OCI-LY3 (cell line): ENCODE results near the gene ME3.

Source experiments
- CTCF ChIP-seq: fragments of 200-600, 300-600 bp; sonication (generic); IDR thresholded peaks from 2 replicates; pipeline ENCODE4 v1.5.1; 2014; ENCODE audit warnings: antibody characterized with exemption, low read length, low read depth
- EZH2phosphoT487 ChIP-seq: fragments of 200-600 bp; shearing (Covaris generic); IDR thresholded peaks from 2 replicates; pipeline ENCODE4 v1.6.1; 2018; ENCODE audit warnings: antibody characterized with exemption, mixed run types, low read depth

- TF ChIP-seq CTCF = no peak
- TF ChIP-seq EZH2phosphoT487 = no peak
These were observed 28.1 kb downstream of the ME3 start for GRCh38 chr11:86644291-86644690.
